HUES6 (cell line): ENCODE results near the gene TIPRL.

Source experiments
- H3K27ac ChIP-seq: 2 replicates; pipeline ENCODE4 v1.7.0; 2013; ENCODE audit warnings: low read depth, mild to moderate bottlenecking, low read length, inconsistent platforms
- H3K27me3 ChIP-seq: 2 replicates; pipeline ENCODE4 v1.6.1; 2013; ENCODE audit warnings: low read length; ENCODE audit not compliant: control insufficient read depth, insufficient read depth
- H3K36me3 ChIP-seq: 2 replicates; pipeline ENCODE4 v1.6.1; 2013; ENCODE audit warnings: low read length; ENCODE audit not compliant: control insufficient read depth, insufficient read depth
- H3K4me1 ChIP-seq: 2 replicates; pipeline ENCODE4 v1.6.1; 2013; ENCODE audit warnings: low read length; ENCODE audit not compliant: control insufficient read depth, insufficient read depth
- H3K4me3 ChIP-seq: 2 replicates; pipeline ENCODE4 v1.5.1; 2013; ENCODE audit warnings: low read depth, low read length
- H3K9ac ChIP-seq: one replicate; pipeline ENCODE4 v1.6.1; 2013; ENCODE audit warnings: mild to moderate bottlenecking, low read length
- H3K9me3 ChIP-seq: 2 replicates; pipeline ENCODE4 v1.6.1; 2013; ENCODE audit warnings: low read depth, low read length; ENCODE audit not compliant: control insufficient read depth, insufficient read depth

Gene TIPRL

DNA sequence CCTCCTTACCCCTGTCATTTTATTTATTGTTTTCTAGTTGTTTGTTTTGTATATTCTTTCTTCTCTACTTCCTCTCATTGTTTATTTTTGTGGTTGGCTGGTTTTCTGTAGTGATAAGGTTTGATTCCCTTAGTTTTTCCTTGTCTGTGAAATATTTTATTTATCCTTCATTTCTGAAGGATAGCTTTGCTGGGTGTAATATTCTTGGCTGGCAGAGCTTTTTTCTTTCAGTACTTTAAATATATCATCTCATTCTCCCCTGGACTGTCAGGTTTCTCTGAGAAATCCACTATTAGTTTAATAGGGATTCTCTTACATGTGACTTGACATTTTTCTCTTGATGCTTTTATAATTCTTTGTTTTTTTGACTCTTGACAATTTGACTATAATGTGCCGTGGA lies 18.8 kb upstream of the TIPRL start:
- H3K9ac ChIP-seq, result no peak overlapping the region
- H3K36me3 ChIP-seq, result no peaks in the 10 kb centered on the region
- H3K4me1 ChIP-seq, result no peaks in the 10 kb centered on the region
- no peaks in the 10 kb centered on the region for H3K27me3 ChIP-seq
- H3K27ac ChIP-seq, result no peak overlapping the region
- peaks cover 3% of the 10 kb centered on the region; the same call in 1 of the 2 replicates for H3K9me3 ChIP-seq
- H3K4me3 ChIP-seq, result no peak overlapping the region

DNA sequence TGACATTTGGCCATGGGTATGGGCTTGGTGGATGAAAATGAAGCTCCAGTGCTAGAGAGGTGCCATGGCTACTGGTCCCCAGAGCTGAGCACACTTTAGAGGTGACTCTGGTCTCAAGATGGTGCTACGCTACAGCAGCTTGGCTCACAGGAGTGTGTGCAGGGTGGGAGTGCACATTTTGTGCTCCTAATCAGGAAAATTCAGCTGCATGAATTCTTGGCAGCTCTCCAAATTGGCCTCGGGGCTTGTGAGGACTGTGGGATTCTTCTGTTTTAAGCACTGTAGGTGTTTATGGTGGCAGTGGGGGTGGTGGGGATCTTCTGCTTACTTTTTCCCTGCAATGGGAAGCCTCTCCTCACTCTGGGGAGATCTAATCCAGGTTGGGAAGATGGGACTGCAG lies 17.3 kb upstream of the TIPRL start:
- H3K9ac ChIP-seq, result no peak overlapping the region
- no peaks in the 10 kb centered on the region for H3K4me1 ChIP-seq
- H3K4me3 ChIP-seq, result no peak overlapping the region
- H3K27ac ChIP-seq, result no peak overlapping the region
- H3K9me3 ChIP-seq, result peaks cover 3% of the 10 kb centered on the region; the same call in 1 of the 2 replicates
- no peaks in the 10 kb centered on the region for H3K27me3 ChIP-seq
- H3K36me3 ChIP-seq, result no peaks in the 10 kb centered on the region

DNA sequence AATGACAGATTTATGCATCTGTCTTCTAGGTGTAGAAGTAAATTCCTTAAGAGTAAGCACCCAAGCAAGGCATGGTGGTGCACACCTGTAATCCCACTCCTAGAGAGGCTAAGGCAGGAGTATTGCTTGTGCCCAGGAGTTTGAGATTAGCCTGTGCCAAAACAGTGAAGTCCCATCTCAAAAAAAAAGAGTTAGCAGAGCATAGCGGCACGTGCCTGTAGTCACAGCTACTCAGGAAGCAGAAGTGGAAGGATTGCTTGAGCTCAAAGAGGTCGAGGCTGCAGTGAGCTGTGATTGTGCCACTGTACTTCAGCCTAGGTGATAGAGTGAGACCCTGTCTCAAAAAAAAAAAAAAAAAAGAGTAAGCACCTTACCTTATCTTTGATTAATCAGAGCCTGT lies 15.1 kb upstream of the TIPRL start:
- H3K4me3 ChIP-seq, result no peak overlapping the region
- H3K9ac ChIP-seq, result no peak overlapping the region
- no peaks in the 10 kb centered on the region for H3K27me3 ChIP-seq

DNA sequence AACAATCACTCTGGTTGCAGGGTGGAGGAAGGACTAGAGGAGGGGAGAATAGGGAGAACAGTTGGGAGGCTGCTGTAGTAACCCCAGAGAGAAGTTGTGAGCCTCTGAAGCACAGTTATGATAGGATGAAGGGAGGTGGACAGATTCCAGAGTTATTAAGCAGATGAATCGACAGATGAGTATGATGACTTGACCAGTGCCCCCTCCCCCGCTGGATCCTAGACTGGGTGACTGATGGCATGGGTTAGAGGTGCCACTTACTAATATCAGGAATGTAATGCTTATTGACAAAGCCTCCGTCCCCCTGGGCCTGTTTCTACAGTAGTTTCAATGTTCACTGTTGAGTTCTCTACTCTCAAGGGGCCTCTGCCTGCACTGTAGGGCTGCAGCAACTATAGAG lies 14.0 kb upstream of the TIPRL start:
- Histone ChIP-seq H3K27ac (no peak overlapping the region), H3K4me3 (no peak overlapping the region), H3K27me3 (no peaks in the 10 kb centered on the region), H3K36me3 (no peaks in the 10 kb centered on the region), H3K4me1 (no peaks in the 10 kb centered on the region), H3K9me3 (peaks cover 3% of the 10 kb centered on the region; the same call in 1 of the 2 replicates), H3K9ac (no peak overlapping the region)

More for the DNA sequence above, 15.1 kb upstream of the TIPRL start:
- Histone ChIP-seq H3K9me3 (peaks cover 3% of the 10 kb centered on the region; the same call in 1 of the 2 replicates), H3K27ac (no peak overlapping the region), H3K4me1 (no peaks in the 10 kb centered on the region), H3K36me3 (no peaks in the 10 kb centered on the region)

DNA sequence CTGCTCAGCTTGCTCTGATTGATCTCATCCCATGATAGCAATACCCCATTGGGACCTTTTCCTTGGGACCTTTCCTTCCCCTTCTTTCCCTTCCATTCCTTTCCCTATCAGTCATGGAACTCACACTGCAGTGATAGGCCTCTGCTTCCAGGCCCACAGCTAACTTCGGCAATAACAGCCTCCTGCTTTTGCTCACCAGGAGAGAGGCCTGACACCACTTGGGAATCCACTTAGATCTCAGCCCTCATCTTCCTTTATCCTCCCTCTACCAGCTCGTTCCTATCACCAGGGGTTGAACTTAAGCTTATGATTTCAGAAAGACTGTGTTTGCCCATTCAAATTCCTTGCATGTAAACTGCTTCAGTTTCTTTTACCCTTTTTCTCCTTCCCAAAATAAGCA lies 11.0 kb upstream of the TIPRL start:
- H3K9ac ChIP-seq, result no peak overlapping the region
- H3K36me3 ChIP-seq, result no peaks in the 10 kb centered on the region
- H3K4me1 ChIP-seq, result no peaks in the 10 kb centered on the region
- H3K9me3 ChIP-seq, result no peaks in the 10 kb centered on the region
- no peaks in the 10 kb centered on the region for H3K27me3 ChIP-seq
- H3K27ac ChIP-seq, result no peak overlapping the region
- H3K4me3 ChIP-seq, result no peak overlapping the region

DNA sequence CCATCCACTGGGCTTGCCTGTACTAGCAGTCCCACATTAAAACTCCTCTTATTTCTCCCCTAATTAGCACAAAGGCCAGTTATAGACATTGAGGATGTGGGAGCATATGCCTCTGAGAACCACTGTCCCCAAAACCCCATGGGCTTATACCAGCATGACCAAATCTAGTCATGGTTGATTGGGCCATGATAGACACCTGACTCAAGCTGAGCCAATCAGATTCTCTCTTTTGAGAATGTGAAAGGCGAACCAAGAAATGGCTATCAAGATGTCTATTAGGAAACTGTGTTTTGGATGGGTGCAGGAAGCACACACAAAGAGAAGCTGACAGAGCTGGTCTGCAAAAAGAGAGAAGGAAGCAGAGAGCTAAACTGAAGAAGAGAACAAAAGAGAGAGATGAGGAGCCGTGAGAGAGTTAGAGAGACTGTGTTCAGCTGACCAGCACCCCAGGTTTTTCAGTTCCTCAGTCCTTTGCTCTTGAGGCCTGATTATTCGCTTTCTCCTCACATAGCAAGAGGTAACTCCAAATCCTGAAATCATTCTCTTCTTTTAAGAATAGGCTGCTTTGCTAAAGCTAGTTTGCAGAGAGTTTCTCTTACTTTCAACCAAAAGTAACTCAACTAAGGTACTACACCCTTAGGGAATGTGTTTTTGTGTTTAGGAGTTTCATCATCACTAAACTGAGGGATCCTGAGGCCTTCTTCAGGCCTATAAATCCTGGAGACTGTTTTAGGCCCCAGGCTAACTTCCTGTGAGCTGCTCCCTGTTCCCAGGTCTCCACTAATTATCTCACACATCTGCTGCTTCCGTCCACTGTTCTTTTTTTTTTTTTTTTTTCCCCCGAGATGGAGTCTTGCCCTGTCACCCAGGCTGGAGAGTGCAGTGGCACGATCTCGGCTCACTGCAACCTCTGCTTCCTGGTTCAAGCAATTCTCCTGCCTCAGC lies 7.9 kb upstream of the TIPRL start:
- no peak overlapping the region for H3K9ac ChIP-seq
- H3K36me3 ChIP-seq, result no peaks in the 10 kb centered on the region
- H3K27ac ChIP-seq, result no peak overlapping the region
- H3K4me1 ChIP-seq, result no peaks in the 10 kb centered on the region
- H3K27me3 ChIP-seq, result no peaks in the 10 kb centered on the region
- H3K4me3 ChIP-seq, result no peak overlapping the region
- no peaks in the 10 kb centered on the region for H3K9me3 ChIP-seq

DNA sequence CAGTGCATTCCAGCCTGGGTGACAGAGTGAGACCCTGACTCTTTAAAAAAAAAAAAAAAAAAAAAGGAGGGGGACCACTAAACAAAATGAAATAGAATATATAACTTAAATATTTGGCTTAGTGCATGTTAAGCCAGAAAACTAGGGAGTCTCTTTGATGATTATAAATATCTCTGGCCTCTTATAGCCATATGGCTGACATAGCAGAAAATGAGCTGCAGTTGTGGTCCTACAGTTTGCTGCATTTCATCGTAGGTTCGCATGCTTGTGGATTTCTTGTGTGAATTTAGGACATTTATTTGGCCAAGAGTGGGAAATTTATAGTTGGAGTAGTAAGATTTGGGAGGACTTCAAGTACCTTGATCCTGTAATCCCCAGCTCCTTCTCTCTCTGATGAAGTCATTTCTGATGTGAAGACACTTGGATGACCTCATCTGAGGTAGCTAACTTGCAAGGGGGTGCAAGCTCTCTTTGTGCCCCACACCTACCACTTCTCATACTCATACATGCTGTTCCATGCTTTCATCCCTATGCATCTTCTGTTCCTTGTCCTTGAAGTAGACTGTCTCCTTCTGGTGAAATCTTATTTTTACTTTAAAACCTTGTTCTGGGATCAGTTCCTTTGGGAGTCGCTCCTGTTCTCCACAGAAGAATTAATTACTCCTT lies 6.4 kb upstream of the TIPRL start:
- no peak overlapping the region for H3K27ac ChIP-seq
- no peaks in the 10 kb centered on the region for H3K27me3 ChIP-seq
- no peaks in the 10 kb centered on the region for H3K36me3 ChIP-seq
- H3K4me1 ChIP-seq, result no peaks in the 10 kb centered on the region
- no peaks in the 10 kb centered on the region for H3K9me3 ChIP-seq
- no peak overlapping the region for H3K9ac ChIP-seq
- H3K4me3 ChIP-seq, result no peak overlapping the region

DNA sequence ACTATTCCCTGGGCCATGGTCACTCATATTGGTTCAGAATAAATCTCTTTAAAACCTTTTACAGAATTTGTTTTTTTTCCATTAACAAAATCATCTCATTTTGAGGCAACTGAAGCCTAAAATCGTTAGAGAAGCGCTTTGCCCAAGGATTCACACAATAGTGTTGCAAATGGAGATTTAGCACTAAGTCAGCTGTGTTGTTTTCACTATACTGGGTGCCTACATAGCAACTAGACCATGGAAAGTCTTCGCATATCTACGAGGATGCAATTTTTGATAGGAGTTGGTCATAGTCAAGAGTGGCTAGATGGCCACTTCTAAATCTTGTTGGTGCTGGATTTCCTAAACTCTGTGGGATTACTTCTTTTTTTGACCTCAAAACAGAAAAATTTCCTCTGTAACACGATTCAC lies 530 bp upstream of the TIPRL start:
- H3K36me3 ChIP-seq, result no peaks in the 10 kb centered on the region
- peaks cover 9% of the 10 kb centered on the region for H3K4me1 ChIP-seq
- peak overlapping the region; percentile 18 for H3K9ac ChIP-seq
- no peaks in the 10 kb centered on the region for H3K9me3 ChIP-seq
- peak overlapping the region; percentile 85 for H3K4me3 ChIP-seq
- H3K27ac ChIP-seq, result no peak overlapping the region
- no peaks in the 10 kb centered on the region for H3K27me3 ChIP-seq

DNA sequence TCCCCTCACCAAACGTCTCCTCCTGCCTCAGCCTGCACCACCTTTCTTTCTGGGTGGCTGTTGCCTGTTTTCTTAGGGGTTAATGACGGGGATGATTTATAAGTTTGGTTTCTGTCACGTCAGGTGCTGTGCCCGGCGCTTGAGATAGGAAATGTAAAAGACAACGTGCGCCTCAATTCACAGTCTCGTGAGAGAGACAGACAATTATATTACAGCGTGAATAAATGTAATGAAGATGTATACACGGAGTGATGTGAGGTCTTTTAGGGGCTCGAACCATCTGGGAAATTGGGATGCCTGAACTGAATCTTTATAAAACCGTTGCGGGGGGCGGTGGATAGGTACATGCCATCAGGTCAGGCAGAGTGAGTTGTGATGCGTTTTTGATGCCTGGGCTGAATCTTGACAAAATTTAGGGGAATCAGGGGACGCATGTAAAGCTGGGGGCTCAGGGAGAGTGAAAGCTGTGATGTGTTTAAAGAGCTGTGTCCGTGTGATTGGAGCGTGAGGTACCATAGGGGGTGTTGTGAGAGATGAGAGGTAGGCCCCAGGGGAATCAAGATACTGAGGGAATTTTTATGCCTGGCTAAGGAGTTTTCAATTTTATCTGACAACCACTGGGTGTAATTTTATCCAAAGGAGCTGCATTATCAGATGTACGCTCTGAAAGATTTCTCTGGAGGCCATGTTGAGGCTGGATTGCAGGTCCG lies 831 bp downstream of the TIPRL start:
- Histone ChIP-seq H3K36me3 (no peaks in the 10 kb centered on the region), H3K4me1 (peaks cover 9% of the 10 kb centered on the region), H3K27me3 (no peaks in the 10 kb centered on the region), H3K27ac (no peak overlapping the region), H3K4me3 (peak overlapping the region; percentile 85), H3K9ac (peak overlapping the region; percentile 76), H3K9me3 (no peaks in the 10 kb centered on the region)

DNA sequence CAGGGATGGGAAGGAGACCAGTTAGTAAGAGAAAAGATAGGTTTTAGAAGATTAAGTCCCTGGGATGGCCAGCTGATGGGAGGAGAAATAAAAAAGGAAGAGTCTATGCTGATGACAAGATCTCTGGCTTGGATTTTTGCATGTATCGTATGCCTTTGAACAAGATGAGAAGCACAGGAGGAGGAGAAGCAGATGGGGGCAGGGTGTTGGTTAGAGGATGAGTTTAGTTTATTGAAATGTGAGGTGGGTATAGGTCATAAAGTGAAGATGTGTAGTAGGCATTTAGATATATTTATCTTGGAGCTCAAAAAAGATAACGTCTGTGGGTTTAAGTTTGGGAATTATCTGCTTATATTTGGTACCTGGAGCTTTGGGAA lies 1.4 kb downstream of the TIPRL start:
- Histone ChIP-seq H3K9me3 (no peaks in the 10 kb centered on the region), H3K36me3 (no peaks in the 10 kb centered on the region), H3K9ac (peak overlapping the region; percentile 17), H3K27me3 (no peaks in the 10 kb centered on the region), H3K27ac (no peak overlapping the region), H3K4me3 (peak overlapping the region; percentile 85), H3K4me1 (peaks cover 9% of the 10 kb centered on the region)
